ENCODE data around the gene APOA4.

GRCh38 chr11:116849060-116849459 is 26.0 kb upstream of the APOA4 start:
- TF ChIP-seq CTCF (IDR thresholded peaks at IDR 0.05) = no peak
- TF ChIP-seq POLR2A (IDR thresholded peaks at IDR 0.05) = no peak

Measured in lower leg skin (tissue), 3 donors.